Pancreas (tissue), 10 donors: ENCODE measurements around the gene ATP5PD. TPM values are rescaled to one million over a fixed set of nuclear protein-coding genes. Genes with fewer than 3 reads are reported as not detected.
"Not testable (repeated sequence)": the region's sequence is repeated elsewhere in the genome, so short reads cannot be mapped to it uniquely, and the experiment has no call there.

Experiments
- ATAC-seq, 4 donors: fragments of 200-7000 bp; cut with Tn5 transposase; one replicate each; pipeline versions ENCODE4 v1.8.0 to v1.9.1; 2020; ENCODE audit warnings: mild to moderate bottlenecking in 4 of 4, moderate library complexity in 4 of 4
- DNase-seq, 6 donors: peaks; one replicate each; pipeline ENCODE4 v3.0.0-alpha.2; 2020
- FAIRE-seq: peaks from 2 replicates; lab custom pipeline; 2012; peaks lifted over from hg19 to GRCh38; lab: Jason Lieb, UNC
- H3K27ac ChIP-seq, 4 donors: fragments of 200-600 bp; sonication (generic); 1 replicate in 3 of 4; 2 replicates in 1 of 4; pipeline versions ENCODE4 v1.5.0 to v1.8.0; 2020
- H3K27me3 ChIP-seq, 4 donors: fragments of 200-600 bp; one replicate each; pipeline ENCODE4 v1.8.0; 2021
- H3K36me3 ChIP-seq, 3 donors: fragments of 200-600 bp; sonication (generic) in 1 of 3; one replicate each; pipeline versions ENCODE4 v1.5.0 to v1.8.0; 2020 to 2021
- H3K4me1 ChIP-seq, 3 donors: fragments of 200-600 bp; one replicate each; pipeline ENCODE4 v1.8.0; 2021
- H3K4me3 ChIP-seq, 4 donors: fragments of 200-600 bp; sonication (generic) in 2 of 4; one replicate each; pipeline versions ENCODE4 v1.5.0 to v1.8.0; 2020 to 2021
- H3K9me3 ChIP-seq, 4 donors: fragments of 200-600 bp; one replicate each; pipeline ENCODE4 v1.8.0; 2021
- CTCF ChIP-seq, 4 donors: fragments of 200-600 bp; sonication (generic) in 3 of 4; IDR thresholded peaks; one replicate each; pipeline versions ENCODE4 v1.5.0 to v1.8.0; 2021; ENCODE audit warnings: antibody characterized with exemption in 4 of 4
- WGBS, 2 donors: extraction: QIAGEN DNeasy Blood & Tissue Kit; methylation state at CpG; one replicate each; pipeline ENCODE4 v1.1.7; 2013; 5-methylcytosine and 5-hydroxymethylcytosine counted together
- intact Hi-C, 3 donors: fragments of 100-400 bp; cut with DNase I; formaldehyde crosslinking; loops; one replicate each; pipeline versions ENCODE4 v1.11.1 to v1.14.2; 2022
- polyA plus RNA-seq, 2 donors: library from polyadenylated mRNA; stranded (reverse); fragments of 200-250 nt; gene quantifications; one replicate each; pipeline ENCODE4 v1.2.3, GENCODE V29; 2013
- total RNA-seq, 6 donors: library from RNA; stranded (reverse); fragmentation: NEBNext Ultra II Directional in 4 of 6; extraction: Animal tissue kit (Norgen Biotek cat#: 25700) in 4 of 6; gene quantifications; one replicate each; pipeline versions ENCODE4 v1.2.1 to v1.2.4, GENCODE V29; 2021 to 2023
- donor health status: healthy with polysubstance abuse.
- donor health status: DM: no; HTN: no; CAD: no; lungs with moderate emphysema.
- donor health status: DM: no; HTN: no; CAD: no.
- donor health status: control.
- donor health status: control.
- donor health status: Bipolar disorder and iron deficiency.
- donor health status: DM: yes; HTN: yes; CAD: no.
- donor health status: DM: no; HTN: no; CAD: no.
- donor health status: DM: no; HTN: no; CAD: no.
- donor health status: DM: yes; HTN: yes; CAD: no.

The ATP5PD gene
- total and polyA plus RNA-seq, 8 donors: 81.6 to 229 (median 110) TPM

GRCh38 chr17:75049706-75050105 is 2.9 kb upstream of the ATP5PD start:
- Histone ChIP-seq H3K4me1 (peaks cover 4 to 19% (median 10%) of the 10 kb centered on the region in 3 donors), H3K36me3 (peaks cover 0 to 15% (median 0%) of the 10 kb centered on the region in 3 donors), H3K9me3 (no peaks in the 10 kb centered on the region), H3K27me3 (no peaks in the 10 kb centered on the region), H3K27ac (no peak overlapping the region), H3K4me3 (no peak overlapping the region)
- no peak for DNase-seq
- no peak for TF ChIP-seq CTCF (IDR thresholded peaks at IDR 0.05)
- intact Hi-C loops: no loop called here
- no peak for ATAC-seq
- FAIRE-seq: no peak

DNA sequence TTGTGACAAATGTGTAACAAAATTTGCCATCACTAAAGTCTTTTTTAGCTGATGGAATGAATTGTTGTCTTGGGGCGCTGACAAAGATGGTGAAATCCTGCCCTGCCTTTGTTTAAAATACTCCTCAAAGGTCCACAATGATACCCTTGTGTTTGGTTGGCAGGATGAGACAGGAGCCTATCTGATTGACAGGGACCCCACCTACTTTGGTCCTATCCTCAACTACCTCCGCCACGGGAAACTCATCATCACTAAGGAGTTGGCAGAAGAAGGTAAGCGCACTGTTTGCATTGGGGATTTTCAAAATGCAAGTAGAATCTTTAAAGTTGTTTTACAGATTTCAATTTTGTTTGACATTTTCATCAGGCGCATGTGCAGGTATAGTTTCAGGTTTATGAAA is 2.3 kb upstream of the ATP5PD start:
- Histone ChIP-seq H3K36me3 (peaks cover 0 to 13% (median 0%) of the 10 kb centered on the region in 3 donors), H3K27me3 (no peaks in the 10 kb centered on the region), H3K9me3 (no peaks in the 10 kb centered on the region), H3K4me3 (no peak overlapping the region), H3K4me1 (peaks cover 4 to 19% (median 10%) of the 10 kb centered on the region in 3 donors), H3K27ac (no peak overlapping the region)
- no peak for ATAC-seq
- WGBS, 2 donors: 86 to 90% methylated on average over 5 of the region's 5 CpGs
- TF ChIP-seq CTCF (IDR thresholded peaks at IDR 0.05): no peak
- intact Hi-C loops: no loop called here
- no peak for DNase-seq
- FAIRE-seq: no peak

DNA sequence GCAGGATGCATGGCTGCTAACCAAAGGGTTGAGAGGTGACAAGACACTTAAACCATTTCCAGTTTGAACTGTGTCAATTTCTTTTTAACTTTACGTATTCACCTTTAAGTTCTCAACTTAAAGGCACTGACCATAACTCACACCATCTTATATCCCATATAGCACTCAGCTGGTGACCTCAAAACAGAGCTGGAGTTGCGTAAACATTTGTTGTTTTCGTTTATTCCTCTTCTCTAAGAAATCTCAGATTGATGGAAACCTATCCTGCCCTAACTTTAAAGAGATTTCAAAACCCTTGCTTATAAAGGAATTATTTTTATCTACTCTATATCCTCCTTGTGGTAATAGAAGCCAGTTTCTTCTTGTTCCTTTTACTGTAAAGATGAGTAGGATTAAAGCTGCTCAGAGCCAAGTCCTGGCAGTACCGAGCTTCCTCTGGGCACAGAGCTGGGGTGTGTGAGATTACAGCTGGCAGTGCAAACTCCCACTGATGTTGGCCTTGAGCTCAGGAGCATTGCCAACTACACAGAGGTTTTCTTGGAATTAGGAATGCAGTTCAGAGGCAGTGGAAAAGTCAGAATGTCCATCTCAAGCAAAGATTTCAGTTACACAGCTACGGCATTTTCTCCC is 1.6 kb upstream of the ATP5PD start:
- DNase-seq (peak in 4 of 6 donors; percentile 50 to 66 (median 56)), FAIRE-seq (no peak), ATAC-seq (peak in 3 of 4 donors; percentile 19 to 44 (median 39))
- intact Hi-C loops: no loop called here
- H3K9me3 ChIP-seq: no peaks in the 10 kb centered on the region
- H3K36me3 ChIP-seq: peaks cover 0 to 6% (median 0%) of the 10 kb centered on the region in 3 donors
- H3K27ac ChIP-seq: peak overlapping the region in 2 of 4 donors; percentile 19 to 90
- peak overlapping the region in 3 of 4 donors; percentile 73 to 97 (median 94) for H3K4me3 ChIP-seq
- H3K27me3 ChIP-seq: no peaks in the 10 kb centered on the region
- WGBS, 2 donors: 11 to 13% methylated on average over 5 of the region's 5 CpGs
- peaks cover 4 to 19% (median 10%) of the 10 kb centered on the region in 3 donors for H3K4me1 ChIP-seq
- no peak for TF ChIP-seq CTCF (IDR thresholded peaks at IDR 0.05)

- no peaks in the 10 kb centered on the region for H3K36me3 ChIP-seq
- peak; percentile 30 to 80 (median 58) for DNase-seq
- WGBS, 2 donors: 0 to 1% methylated on average over 23 to 38 of the region's 38 CpGs
- H3K27ac ChIP-seq: peak overlapping the region in 3 of 4 donors; percentile 42 to 90 (median 50)
- intact Hi-C loops: no loop called here
- no peak for TF ChIP-seq CTCF (IDR thresholded peaks at IDR 0.05)
- no peaks in the 10 kb centered on the region for H3K9me3 ChIP-seq
- no peak for FAIRE-seq
- H3K4me1 ChIP-seq: peaks cover 4 to 19% (median 10%) of the 10 kb centered on the region in 3 donors
- peak overlapping the region; percentile 73 to 97 (median 93) for H3K4me3 ChIP-seq
- no peak for ATAC-seq
- H3K27me3 ChIP-seq: no peaks in the 10 kb centered on the region
These were observed 779 bp upstream of the ATP5PD start for GRCh38 chr17:75047398-75048098.

DNA sequence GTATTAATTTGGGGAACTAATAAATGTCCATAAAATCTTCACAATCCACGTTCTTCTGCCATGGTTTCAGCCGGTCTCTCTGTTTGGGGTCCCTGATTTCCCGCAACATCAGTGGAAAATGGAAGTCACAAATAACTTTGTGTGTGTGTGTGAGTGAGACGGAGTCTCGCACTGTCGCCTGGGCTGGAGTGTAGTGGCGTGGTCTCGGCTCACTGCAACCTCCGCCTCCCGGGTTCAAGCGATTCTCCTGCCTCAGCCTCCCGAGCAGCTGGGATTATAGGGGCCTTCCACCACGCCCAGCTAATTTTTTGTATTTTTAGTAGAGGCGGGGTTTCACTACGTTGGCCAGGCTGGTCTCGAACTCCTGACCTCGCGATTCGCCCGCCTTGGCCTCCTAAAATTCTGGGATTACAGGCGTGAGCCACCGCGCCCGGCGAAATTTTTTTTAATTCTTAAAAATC is 793 bp downstream of the ATP5PD start:
- intact Hi-C loops, DNase-seq, FAIRE-seq, H3K27me3 ChIP-seq, H3K9me3 ChIP-seq, ATAC-seq: not testable (repeated sequence)
- peaks cover 0 to 12% (median 4%) of the 10 kb centered on the region in 3 donors for H3K36me3 ChIP-seq
- peak overlapping the region; percentile 69 to 91 (median 88) for H3K27ac ChIP-seq
- H3K4me1 ChIP-seq: peaks cover 4 to 19% (median 10%) of the 10 kb centered on the region in 3 donors
- WGBS, 2 donors: 14 to 16% methylated on average over 25 of the region's 25 CpGs
- H3K4me3 ChIP-seq: peak overlapping the region; percentile 73 to 97 (median 93)
